ENCODE measurements around the gene CHD6. TPM values are rescaled to one million over a fixed set of nuclear protein-coding genes. Genes with fewer than 3 reads are reported as not detected.

CHD6 gene
- total and polyA plus RNA-seq, 2 experiments from 2014 or later, result 41.0 to 158 TPM

DNA sequence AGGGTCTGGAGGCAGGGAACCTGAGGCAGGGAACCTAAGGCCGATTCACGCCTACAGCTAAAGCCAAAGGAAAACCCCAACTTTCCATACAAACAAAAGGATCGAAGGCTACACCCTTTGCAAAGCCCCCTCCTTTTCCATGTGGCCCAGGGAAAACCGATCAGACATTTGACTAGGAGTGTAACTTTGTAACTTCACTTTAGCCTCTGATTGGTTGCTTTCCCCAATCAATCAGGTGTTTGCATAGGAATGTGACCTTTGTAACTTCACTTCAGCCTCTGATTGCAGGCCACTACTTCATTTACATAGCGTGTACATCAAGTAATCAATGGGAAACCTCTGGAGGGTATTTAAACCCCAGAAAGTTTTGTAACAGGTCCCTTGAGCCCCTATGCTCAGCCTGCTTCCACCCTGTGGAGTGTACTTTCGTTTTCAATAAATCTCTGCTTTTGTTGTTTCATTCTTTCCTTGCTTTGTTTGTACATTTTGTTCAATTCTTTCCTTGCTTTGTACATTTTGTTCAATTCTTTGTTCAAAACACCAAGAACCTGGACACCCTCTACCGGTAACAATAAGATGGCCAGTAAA is 43.3 kb downstream of the CHD6 start:
- TF ChIP-seq, protein P1, sequence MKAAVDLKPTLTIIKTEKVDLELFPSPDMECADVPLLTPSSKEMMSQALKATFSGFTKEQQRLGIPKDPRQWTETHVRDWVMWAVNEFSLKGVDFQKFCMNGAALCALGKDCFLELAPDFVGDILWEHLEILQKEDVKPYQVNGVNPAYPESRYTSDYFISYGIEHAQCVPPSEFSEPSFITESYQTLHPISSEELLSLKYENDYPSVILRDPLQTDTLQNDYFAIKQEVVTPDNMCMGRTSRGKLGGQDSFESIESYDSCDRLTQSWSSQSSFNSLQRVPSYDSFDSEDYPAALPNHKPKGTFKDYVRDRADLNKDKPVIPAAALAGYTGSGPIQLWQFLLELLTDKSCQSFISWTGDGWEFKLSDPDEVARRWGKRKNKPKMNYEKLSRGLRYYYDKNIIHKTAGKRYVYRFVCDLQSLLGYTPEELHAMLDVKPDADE (IDR thresholded peaks at IDR 0.05), result no peak
- TF ChIP-seq JUNB (IDR thresholded peaks at IDR 0.05; ENCODE audit: unreplicated experiment) (no peak), ZNF462 (CRISPR knock-in tag; IDR thresholded peaks at IDR 0.05) (no peak), NANOG (IDR thresholded peaks at IDR 0.05; ENCODE audit: borderline replicate concordance) (no peak)

More for the DNA sequence above, 43.3 kb downstream of the CHD6 start:
- H3F3A ChIP-seq (replicated peaks; ENCODE audit: low read depth), result no peaks in the 10 kb centered on the region
- peaks cover 41% of the 10 kb centered on the region for H4K20me1 ChIP-seq (replicated peaks; ENCODE audit: insufficient read depth)
- no peaks in the 10 kb centered on the region for H3K36me3 ChIP-seq (ENCODE audit: insufficient read depth)
- peaks cover 45% of the 10 kb centered on the region for H3K4me1 Mint-ChIP-seq
- H2AFZ ChIP-seq, result no peak overlapping the region
- H3K27me3 Mint-ChIP-seq (ENCODE audit: insufficient read depth, low read depth, poor library complexity), result peaks cover 3% of the 10 kb centered on the region
- H3K9me3 Mint-ChIP-seq, result peaks cover 2% of the 10 kb centered on the region; the same call in 1 of the 3 replicates
- H3K4me3 ChIP-seq, result no peak overlapping the region
- H3K27ac Mint-ChIP-seq, result no peak overlapping the region
- H3K4me1 ChIP-seq (ENCODE audit: insufficient read depth), result peaks cover 30% of the 10 kb centered on the region
- H3K4me3 Mint-ChIP-seq, result no peak overlapping the region
- peak overlapping the region; percentile 52; the same call in 1 of the 2 replicates for H3K4me2 ChIP-seq
- peak; percentile 83 for DNase-seq (ENCODE audit: low spot score)
- no peaks in the 10 kb centered on the region for H3K9me2 ChIP-seq (ENCODE audit: insufficient read depth)
- peak; percentile 83 for ATAC-seq
- H3K27me3 ChIP-seq (ENCODE audit: insufficient read depth), result no peaks in the 10 kb centered on the region
- peak overlapping the region; percentile 47; the same call in 1 of the 2 replicates for H3K27ac ChIP-seq (ENCODE audit: low read depth)
- H3K79me2 ChIP-seq (replicated peaks; ENCODE audit: insufficient read depth), result peaks cover 100% of the 10 kb centered on the region
- H3K36me3 Mint-ChIP-seq (ENCODE audit: low read depth), result peaks cover 7% of the 10 kb centered on the region; the same call in 2 of the 3 replicates
